Urinary bladder (tissue), 4 donors: ENCODE data around the gene CNNM3. TPM values are rescaled to one million over a fixed set of nuclear protein-coding genes. Genes with fewer than 3 reads are reported as not detected.
"Not testable (repeated sequence)": the region's sequence is repeated elsewhere in the genome, so short reads cannot be mapped to it uniquely, and the experiment has no call there.

Experiments
- DNase-seq: peaks from one replicate; pipeline ENCODE4 v3.0.0-alpha.2; 2015; ENCODE audit errors: extremely low spot score
- H3K27ac ChIP-seq: one replicate; pipeline ENCODE4 v1.5.1; 2013; ENCODE audit warnings: low read depth, mild to moderate bottlenecking, moderate library complexity
- H3K36me3 ChIP-seq: one replicate; pipeline ENCODE4 v1.6.1; 2013; ENCODE audit warnings: mild to moderate bottlenecking, moderate library complexity; ENCODE audit not compliant: insufficient read depth
- H3K4me1 ChIP-seq: one replicate; pipeline ENCODE4 v1.6.1; 2013; ENCODE audit warnings: mild to moderate bottlenecking, moderate library complexity; ENCODE audit not compliant: insufficient read depth
- H3K4me3 ChIP-seq: one replicate; pipeline ENCODE4 v1.5.1; 2013; ENCODE audit warnings: low read depth, low read length
- WGBS: extraction: QIAGEN DNeasy Blood & Tissue Kit; methylation state at CpG from one replicate; pipeline ENCODE4 v1.1.7; 2013; 5-methylcytosine and 5-hydroxymethylcytosine counted together
- polyA plus RNA-seq: library from polyadenylated mRNA; stranded (reverse); fragments of 200-250 nt; gene quantifications from one replicate; pipeline ENCODE4 v1.2.3, GENCODE V29; 2013
- total RNA-seq: library from RNA; depleted of rRNA; stranded (reverse); fragments of >200 nt; gene quantifications from one replicate; pipeline ENCODE4 v1.2.3, GENCODE V29; 2014
- donor health status: healthy with polysubstance abuse.
- donor health status: healthy.

CNNM3 gene
- total and polyA plus RNA-seq, 2 donors: 14.6 to 18.0 TPM

GRCh38 chr2:96805946-96806345 is 10.1 kb upstream of the CNNM3 start:
- H3K36me3 ChIP-seq, H3K27ac ChIP-seq, H3K4me1 ChIP-seq, H3K4me3 ChIP-seq, DNase-seq: not testable (repeated sequence)
- WGBS: 85% methylated on average over 16 of the region's 20 CpGs

DNA sequence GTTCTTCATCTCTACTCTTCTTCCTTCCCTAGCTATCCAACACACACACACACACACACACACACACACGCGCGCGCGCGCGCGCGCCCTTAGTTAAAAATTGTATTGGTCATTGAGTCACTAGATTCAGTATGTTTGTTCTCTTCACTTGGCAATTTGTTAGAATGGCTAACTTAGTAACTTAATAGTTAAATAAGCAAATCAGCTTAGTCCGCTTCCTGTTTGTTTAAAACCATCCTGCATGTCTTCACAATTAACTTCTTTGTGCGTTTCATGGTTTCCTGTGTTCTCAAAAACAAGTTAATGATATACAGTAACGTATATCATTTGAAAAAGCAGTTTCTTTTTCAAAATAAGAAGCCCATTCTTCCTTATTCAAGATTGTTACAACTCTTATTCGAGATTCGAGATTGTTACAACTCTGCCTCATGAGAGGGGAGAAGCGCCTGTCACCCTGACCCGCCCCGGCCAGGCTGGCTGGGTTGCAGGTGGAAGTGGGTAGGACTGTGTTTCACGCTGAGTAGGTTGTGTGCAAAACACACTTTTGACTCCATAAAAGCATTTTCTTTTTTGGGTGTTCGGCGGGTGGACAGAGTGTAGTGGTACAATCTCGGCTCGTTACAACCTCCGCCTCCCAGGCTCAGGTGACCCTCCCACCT is 9.5 kb upstream of the CNNM3 start:
- Histone ChIP-seq H3K36me3 (no peaks in the 10 kb centered on the region), H3K4me1 (no peaks in the 10 kb centered on the region), H3K4me3 (no peak overlapping the region), H3K27ac (no peak overlapping the region)
- DNase-seq: no peak
- 82% methylated on average over 23 of the region's 23 CpGs for WGBS

DNA sequence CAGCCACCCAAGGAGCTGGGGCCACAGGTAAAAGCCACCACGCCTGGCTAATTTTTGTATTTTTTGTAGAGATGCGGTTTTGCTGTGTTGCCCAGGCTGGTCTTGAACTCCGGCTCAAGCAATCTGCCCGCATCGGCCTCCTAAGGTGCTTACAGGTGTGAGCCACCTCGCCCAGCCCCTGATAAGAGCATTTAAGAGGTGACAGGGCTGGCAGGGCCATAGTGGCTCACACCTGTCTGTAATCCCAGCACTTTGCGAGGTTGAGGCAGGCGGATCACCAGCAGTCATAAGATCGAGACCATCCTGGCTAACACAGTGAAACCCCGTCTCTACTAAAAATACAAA is 9.0 kb upstream of the CNNM3 start:
- WGBS: 96% methylated on average over 10 of the region's 10 CpGs
- Histone ChIP-seq H3K4me3 (no peak overlapping the region), H3K27ac (no peak overlapping the region), H3K4me1 (no peaks in the 10 kb centered on the region), H3K36me3 (no peaks in the 10 kb centered on the region)
- DNase-seq: no peak

- no peaks in the 10 kb centered on the region for H3K36me3 ChIP-seq
- no peak overlapping the region for H3K4me3 ChIP-seq
- no peak for DNase-seq
- 65% methylated on average over 10 of the region's 10 CpGs for WGBS
- H3K4me1 ChIP-seq: no peaks in the 10 kb centered on the region
- no peak overlapping the region for H3K27ac ChIP-seq
Observed at GRCh38 chr2:96808176-96808837, 7.8 kb upstream of the CNNM3 start.

DNA sequence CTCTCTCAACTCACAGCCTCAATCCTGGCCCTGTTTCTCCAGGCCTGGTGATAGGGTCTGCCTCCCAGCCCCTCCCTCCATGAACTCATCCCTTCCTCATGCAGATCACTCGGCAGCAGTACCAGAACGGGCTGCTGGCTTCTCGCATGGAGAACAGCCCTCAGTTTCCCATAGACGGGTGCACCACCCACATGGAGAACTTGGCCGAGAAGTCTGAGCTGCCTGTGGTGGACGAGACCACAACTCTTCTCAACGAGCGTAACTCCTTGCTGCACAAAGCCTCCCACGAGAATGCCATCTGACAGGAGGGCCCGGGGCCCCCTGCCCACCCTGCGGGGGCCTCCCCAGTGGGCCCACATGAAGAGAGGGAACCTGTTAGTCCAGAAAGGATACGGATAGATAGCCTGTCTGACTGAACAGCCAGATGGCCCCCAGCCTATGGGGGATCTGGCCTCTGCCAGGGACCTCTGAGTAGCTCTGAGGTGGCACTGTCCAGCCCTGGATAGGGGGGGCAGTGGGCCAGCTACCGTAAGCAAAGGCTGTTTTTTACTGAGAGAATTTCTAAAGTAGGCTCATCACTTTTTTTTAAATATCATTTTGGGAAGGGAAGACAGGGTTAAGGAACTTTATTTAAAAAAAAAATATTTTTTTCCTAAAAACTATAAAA is 6.7 kb upstream of the CNNM3 start:
- no peak for DNase-seq
- Histone ChIP-seq H3K36me3 (no peaks in the 10 kb centered on the region), H3K27ac (no peak overlapping the region), H3K4me1 (no peaks in the 10 kb centered on the region), H3K4me3 (no peak overlapping the region)
- 83% methylated on average over 13 of the region's 13 CpGs for WGBS

- no peak for DNase-seq
- 82% methylated on average over 12 of the region's 12 CpGs for WGBS
- Histone ChIP-seq H3K27ac (no peak overlapping the region), H3K4me3 (no peak overlapping the region), H3K36me3 (no peaks in the 10 kb centered on the region), H3K4me1 (no peaks in the 10 kb centered on the region)
Observed at GRCh38 chr2:96809951-96810782, 5.9 kb upstream of the CNNM3 start.

- 83% methylated on average over 5 of the region's 5 CpGs for WGBS
- Histone ChIP-seq H3K27ac (no peak overlapping the region), H3K4me3 (no peak overlapping the region), H3K4me1 (no peaks in the 10 kb centered on the region), H3K36me3 (no peaks in the 10 kb centered on the region)
- DNase-seq: no peak
Observed at GRCh38 chr2:96810783-96811192, 5.3 kb upstream of the CNNM3 start.

DNA sequence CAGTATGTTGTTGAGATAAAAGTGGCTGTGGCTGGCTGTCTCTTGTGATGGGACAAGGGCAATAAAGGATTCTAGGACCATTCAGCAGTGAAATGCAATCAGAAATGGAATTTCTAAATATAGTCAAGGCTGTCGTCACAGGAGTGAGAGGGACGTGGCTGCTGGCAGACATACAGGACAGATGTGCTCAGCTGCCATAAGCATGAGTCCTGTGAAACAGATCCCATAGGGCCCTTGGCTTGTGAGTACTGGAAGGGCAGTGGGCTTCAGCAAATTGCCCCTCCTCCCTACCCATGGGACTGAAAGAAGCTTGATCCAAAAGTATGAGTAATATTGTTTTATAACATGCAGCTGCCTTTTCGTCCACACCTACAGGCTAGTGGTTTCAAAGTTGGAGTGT is 4.2 kb upstream of the CNNM3 start:
- Histone ChIP-seq H3K36me3 (no peaks in the 10 kb centered on the region), H3K27ac (no peak overlapping the region), H3K4me1 (no peaks in the 10 kb centered on the region), H3K4me3 (no peak overlapping the region)
- DNase-seq: no peak
- 36% methylated on average over 3 of the region's 3 CpGs for WGBS

- Histone ChIP-seq H3K4me3 (no peak overlapping the region), H3K36me3 (no peaks in the 10 kb centered on the region), H3K27ac (no peak overlapping the region), H3K4me1 (no peaks in the 10 kb centered on the region)
- DNase-seq: no peak
- 94% methylated on average over 4 of the region's 4 CpGs for WGBS
Observed at GRCh38 chr2:96813656-96814055, 2.4 kb upstream of the CNNM3 start.

- peaks cover 4% of the 10 kb centered on the region for H3K4me1 ChIP-seq
- DNase-seq: no peak
- peak overlapping the region; percentile 84 for H3K4me3 ChIP-seq
- no peaks in the 10 kb centered on the region for H3K36me3 ChIP-seq
- peak overlapping the region; percentile 82 for H3K27ac ChIP-seq
- WGBS: under 1% methylated on average over 60 of the region's 60 CpGs
Observed at GRCh38 chr2:96815326-96816126, 542 bp upstream of the CNNM3 start.

GRCh38 chr2:96816836-96817702 is 1.0 kb downstream of the CNNM3 start:
- H3K4me1 ChIP-seq: peaks cover 4% of the 10 kb centered on the region
- 2% methylated on average over 89 of the region's 89 CpGs for WGBS
- H3K4me3 ChIP-seq: peak overlapping the region; percentile 84
- no peaks in the 10 kb centered on the region for H3K36me3 ChIP-seq
- no peak overlapping the region for H3K27ac ChIP-seq
- no peak for DNase-seq

DNA sequence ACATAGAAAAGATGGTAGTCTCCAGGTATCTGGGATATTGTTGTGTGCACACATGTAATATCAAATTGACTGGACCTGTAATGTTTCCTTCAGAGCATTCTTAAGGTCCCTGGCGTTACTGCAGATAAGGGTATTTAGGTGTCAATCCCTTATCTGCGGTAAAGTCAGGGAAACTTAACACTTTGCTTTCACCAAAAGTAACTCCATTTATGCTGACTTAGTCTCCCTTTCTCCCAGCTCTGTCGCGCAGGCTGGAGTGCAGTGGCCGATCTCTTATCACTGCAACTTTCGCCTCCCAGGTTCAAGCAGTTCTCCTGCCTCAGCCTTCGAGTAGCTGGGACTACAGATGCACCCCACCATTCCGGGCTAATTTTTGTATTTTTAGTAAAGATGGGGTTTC is 1.8 kb downstream of the CNNM3 start:
- WGBS: 77% methylated on average over 8 of the region's 8 CpGs
- H3K4me3 ChIP-seq: peak overlapping the region; percentile 84
- no peak for DNase-seq
- peaks cover 4% of the 10 kb centered on the region for H3K4me1 ChIP-seq
- no peak overlapping the region for H3K27ac ChIP-seq
- no peaks in the 10 kb centered on the region for H3K36me3 ChIP-seq
